ENCODE measurements around the gene MICAL3. TPM values are rescaled to one million over a fixed set of nuclear protein-coding genes. Genes with fewer than 3 reads are reported as not detected.

MICAL3 gene
- total and polyA plus RNA-seq, 2 of the 8 experiments (the other 6 are each of a cell fraction or from before 2014, with no cell fraction given), result 8.3 to 41.8 TPM

DNA sequence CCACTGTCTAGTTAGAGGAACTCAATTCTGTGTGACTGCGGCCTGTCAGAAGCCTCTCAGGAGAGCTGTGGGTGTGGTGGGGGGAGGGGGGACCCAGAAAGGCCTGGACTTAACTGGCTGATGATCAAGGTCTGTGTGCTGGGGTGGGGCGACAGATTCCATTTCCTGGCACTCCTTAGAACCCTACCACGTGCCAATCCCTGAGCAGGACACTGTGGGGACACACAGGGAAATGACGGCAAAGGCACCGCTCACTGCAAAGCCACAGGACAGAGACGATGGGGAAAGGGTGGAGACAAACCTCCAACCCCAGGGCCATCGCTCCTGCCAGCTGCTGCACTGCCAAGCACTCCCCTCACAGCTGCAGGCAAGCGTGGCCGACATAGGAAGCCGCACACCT, 191.7 kb downstream of the MICAL3 start:
- Histone ChIP-seq H3K56ac (replicated peaks; ENCODE audit: insufficient read length, low read depth, low read length) (no peak overlapping the region), H2AFZ (ENCODE audit: low read length) (no peak overlapping the region), H3K14ac (ENCODE audit: insufficient read length) (no peak overlapping the region), H4K8ac (ENCODE audit: extremely low read depth, insufficient read depth, low read length) (no peak overlapping the region), H3K23me2 (ENCODE audit: low read depth, low read length) (no peaks in the 10 kb centered on the region), H3K36me3 (ENCODE audit: control insufficient read depth in 2 of 4, insufficient read depth in 4 of 4, low read length in 3 of 4) (no peaks in the 10 kb centered on the region; a peak in 1 of 8 replicates), H3K27me3 (replicated peaks in 1 of 4; ENCODE audit: control insufficient read depth in 3 of 4, extremely low read depth in 1 of 4, insufficient read depth in 3 of 4, low read length in 3 of 4) (no peaks in the 10 kb centered on the region), H4K20me1 (replicated peaks in 1 of 2; ENCODE audit: control insufficient read depth in 1 of 2, insufficient read depth in 2 of 2, low read length in 2 of 2) (peaks cover 1 to 6% of the 10 kb centered on the region in 2 experiments), H3K27ac (ENCODE audit: low read depth, low read length) (no peak overlapping the region), H3K79me1 (ENCODE audit: low read depth, low read length) (no peaks in the 10 kb centered on the region), H2BK5ac (ENCODE audit: low read depth, low read length) (no peak overlapping the region), H3K18ac (ENCODE audit: extremely low read depth, low read length) (no peak overlapping the region), H3K79me2 (ENCODE audit: control insufficient read depth in 1 of 2, insufficient read depth in 2 of 2, low read length in 2 of 2) (no peaks in the 10 kb centered on the region), H2AK5ac (ENCODE audit: low read depth, low read length) (no peak overlapping the region), H3K9ac (replicated peaks in 1 of 4; ENCODE audit: extremely low read depth in 1 of 4, low read depth in 3 of 4, low read length in 3 of 4) (no peak overlapping the region), H2BK20ac (ENCODE audit: low read length) (no peak overlapping the region), H2BK120ac (replicated peaks; ENCODE audit: low read depth, low read length) (no peak overlapping the region), H4K91ac (replicated peaks; ENCODE audit: insufficient read length, low read length) (no peak overlapping the region), H4K5ac (ENCODE audit: insufficient read length, low read depth, low read length) (no peak overlapping the region), H2BK15ac (ENCODE audit: low read length) (no peak overlapping the region), H3K4me1 (replicated peaks in 1 of 4; ENCODE audit: control insufficient read depth in 3 of 4, insufficient read depth in 4 of 4, low read length in 3 of 4) (no peaks in the 10 kb centered on the region; a peak in 1 of 7 replicates), H3K23ac (ENCODE audit: insufficient read length) (no peak overlapping the region), H3K4me2 (ENCODE audit: insufficient read depth in 1 of 2, low read depth in 2 of 2, low read length in 2 of 2) (no peak overlapping the region), H2BK12ac (ENCODE audit: low read depth, low read length) (no peak overlapping the region), H3K4me3 (ENCODE audit: extremely low read depth in 1 of 4, insufficient read depth in 2 of 4, low read depth in 3 of 4, low read length in 4 of 4) (no peak overlapping the region), H3K4ac (replicated peaks; ENCODE audit: insufficient read length, low read depth, low read length) (no peak overlapping the region), H3K9me3 (ENCODE audit: insufficient read depth in 2 of 2, low read depth in 1 of 2, low read length in 1 of 2) (no peaks in the 10 kb centered on the region)
- POLR2A ChIA-PET (ENCODE audit: partially characterized antibody), result no interaction called here
- DNase-seq (ENCODE audit: low read depth in 1 of 2, low spot score in 2 of 2), result no peak
- TF ChIP-seq POLR2A (IDR thresholded peaks at IDR 0.05; ENCODE audit: control extremely low read depth in 1 of 2, low read depth in 2 of 2, low read length in 2 of 2) (no peak), EP300 (IDR thresholded peaks at IDR 0.05; ENCODE audit: borderline replicate concordance in 1 of 2, low read depth in 2 of 2, low read length in 2 of 2) (no peak), CTBP2 (IDR thresholded peaks at IDR 0.05; ENCODE audit: borderline replicate concordance, insufficient read depth, insufficient read length, low read length) (no peak), CREB1 (IDR thresholded peaks at IDR 0.05) (no peak), CBX5 (IDR thresholded peaks at IDR 0.05; ENCODE audit: low read depth, low read length) (no peak), BCL11A (IDR thresholded peaks at IDR 0.05; ENCODE audit: low read depth in 2 of 2, low read length in 2 of 2) (no peak), RBBP5 (IDR thresholded peaks at IDR 0.05; ENCODE audit: borderline replicate concordance, low read depth, low read length) (no peak), SIN3A (conservative IDR thresholded peaks at IDR 0.05 in 1 of 2, IDR thresholded peaks at IDR 0.05 in 1 of 2; ENCODE audit: low read depth in 1 of 2, low read length in 2 of 2) (no peak)
- TF ChIP-seq, protein P1, sequence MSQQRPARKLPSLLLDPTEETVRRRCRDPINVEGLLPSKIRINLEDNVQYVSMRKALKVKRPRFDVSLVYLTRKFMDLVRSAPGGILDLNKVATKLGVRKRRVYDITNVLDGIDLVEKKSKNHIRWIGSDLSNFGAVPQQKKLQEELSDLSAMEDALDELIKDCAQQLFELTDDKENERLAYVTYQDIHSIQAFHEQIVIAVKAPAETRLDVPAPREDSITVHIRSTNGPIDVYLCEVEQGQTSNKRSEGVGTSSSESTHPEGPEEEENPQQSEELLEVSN (IDR thresholded peaks at IDR 0.05), result no peak
- TF ChIP-seq, protein P2, sequence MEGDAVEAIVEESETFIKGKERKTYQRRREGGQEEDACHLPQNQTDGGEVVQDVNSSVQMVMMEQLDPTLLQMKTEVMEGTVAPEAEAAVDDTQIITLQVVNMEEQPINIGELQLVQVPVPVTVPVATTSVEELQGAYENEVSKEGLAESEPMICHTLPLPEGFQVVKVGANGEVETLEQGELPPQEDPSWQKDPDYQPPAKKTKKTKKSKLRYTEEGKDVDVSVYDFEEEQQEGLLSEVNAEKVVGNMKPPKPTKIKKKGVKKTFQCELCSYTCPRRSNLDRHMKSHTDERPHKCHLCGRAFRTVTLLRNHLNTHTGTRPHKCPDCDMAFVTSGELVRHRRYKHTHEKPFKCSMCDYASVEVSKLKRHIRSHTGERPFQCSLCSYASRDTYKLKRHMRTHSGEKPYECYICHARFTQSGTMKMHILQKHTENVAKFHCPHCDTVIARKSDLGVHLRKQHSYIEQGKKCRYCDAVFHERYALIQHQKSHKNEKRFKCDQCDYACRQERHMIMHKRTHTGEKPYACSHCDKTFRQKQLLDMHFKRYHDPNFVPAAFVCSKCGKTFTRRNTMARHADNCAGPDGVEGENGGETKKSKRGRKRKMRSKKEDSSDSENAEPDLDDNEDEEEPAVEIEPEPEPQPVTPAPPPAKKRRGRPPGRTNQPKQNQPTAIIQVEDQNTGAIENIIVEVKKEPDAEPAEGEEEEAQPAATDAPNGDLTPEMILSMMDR (IDR thresholded peaks at IDR 0.05; ENCODE audit: control extremely low read depth in 1 of 3, insufficient read depth in 1 of 3, low read depth in 1 of 3, low read length in 3 of 3), result no peak
- FAIRE-seq, result no peak
- CTCF ChIA-PET (ENCODE audit: partially characterized antibody), result interaction anchor here (0.5 to 10.5 kb wide), 6 partner anchors 36 to 297 kb away, joined by 3 to 163 read pairs (median 4); partner anchors contain the start of gene PEX26
- 91% methylated on average over 10 of the region's 10 CpGs; no CpG with 5 or more reads in 1 of the 2 experiments for WGBS, 2 experiments (ENCODE audit: extremely low coverage in 1 of 2, insufficient coverage in 1 of 2, insufficient read length in 1 of 2, insufficient replicate concordance in 2 of 2, low coverage in 1 of 2, low lambda C conversion rate in 2 of 2, missing lambda C conversion rate in 1 of 2)
